Measurements from ENCODE around the gene FOXL3.

The FOXL3 gene

DNA sequence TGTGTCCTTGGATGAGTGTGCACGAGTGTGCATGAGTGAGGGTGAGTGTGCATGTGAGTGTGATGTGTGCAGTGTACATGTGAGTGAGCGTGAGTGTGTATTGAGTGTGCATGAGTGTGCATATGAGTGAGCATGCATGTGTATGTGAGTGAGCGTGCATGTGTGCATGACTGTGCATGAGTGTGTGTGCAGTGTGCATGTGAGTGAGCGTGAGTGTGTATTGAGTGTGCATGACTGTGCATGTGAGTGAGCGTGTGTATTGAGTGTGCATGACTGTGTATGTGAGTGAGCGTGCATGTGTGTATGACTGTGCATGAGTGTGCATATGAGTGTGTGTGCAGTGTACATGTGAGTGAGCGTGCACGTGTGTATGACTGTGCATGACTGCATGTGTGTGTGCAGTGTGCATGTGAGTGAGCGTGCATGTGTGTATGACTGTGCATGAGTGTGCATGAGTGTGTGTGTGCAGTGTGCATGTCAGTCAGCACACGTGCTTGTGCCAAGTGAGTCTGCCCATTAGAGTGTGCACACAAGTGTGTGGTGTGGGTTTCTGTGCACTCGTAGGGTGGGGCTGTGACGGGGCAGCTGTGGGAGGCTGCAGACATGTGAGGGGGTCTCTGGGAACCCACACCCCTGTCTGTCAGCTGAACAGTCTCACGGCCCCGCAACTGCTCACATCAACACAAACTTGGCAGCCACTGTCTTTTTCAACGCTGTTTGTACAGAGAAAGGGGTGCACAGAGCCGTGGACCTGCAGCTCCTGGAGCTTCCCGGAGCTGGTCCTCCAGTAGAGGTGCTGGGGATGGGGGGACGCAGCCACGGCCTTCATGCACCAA, 14.8 kb downstream of the FOXL3 start:
- no peak overlapping the region for H3K4me3 ChIP-seq (ENCODE audit: low read length)
- TF ChIP-seq, protein P1, sequence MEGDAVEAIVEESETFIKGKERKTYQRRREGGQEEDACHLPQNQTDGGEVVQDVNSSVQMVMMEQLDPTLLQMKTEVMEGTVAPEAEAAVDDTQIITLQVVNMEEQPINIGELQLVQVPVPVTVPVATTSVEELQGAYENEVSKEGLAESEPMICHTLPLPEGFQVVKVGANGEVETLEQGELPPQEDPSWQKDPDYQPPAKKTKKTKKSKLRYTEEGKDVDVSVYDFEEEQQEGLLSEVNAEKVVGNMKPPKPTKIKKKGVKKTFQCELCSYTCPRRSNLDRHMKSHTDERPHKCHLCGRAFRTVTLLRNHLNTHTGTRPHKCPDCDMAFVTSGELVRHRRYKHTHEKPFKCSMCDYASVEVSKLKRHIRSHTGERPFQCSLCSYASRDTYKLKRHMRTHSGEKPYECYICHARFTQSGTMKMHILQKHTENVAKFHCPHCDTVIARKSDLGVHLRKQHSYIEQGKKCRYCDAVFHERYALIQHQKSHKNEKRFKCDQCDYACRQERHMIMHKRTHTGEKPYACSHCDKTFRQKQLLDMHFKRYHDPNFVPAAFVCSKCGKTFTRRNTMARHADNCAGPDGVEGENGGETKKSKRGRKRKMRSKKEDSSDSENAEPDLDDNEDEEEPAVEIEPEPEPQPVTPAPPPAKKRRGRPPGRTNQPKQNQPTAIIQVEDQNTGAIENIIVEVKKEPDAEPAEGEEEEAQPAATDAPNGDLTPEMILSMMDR (conservative IDR thresholded peaks at IDR 0.05; ENCODE audit: low read depth, low read length) = no peak
- DNase-seq (ENCODE audit: low read depth) = no peak

DNA sequence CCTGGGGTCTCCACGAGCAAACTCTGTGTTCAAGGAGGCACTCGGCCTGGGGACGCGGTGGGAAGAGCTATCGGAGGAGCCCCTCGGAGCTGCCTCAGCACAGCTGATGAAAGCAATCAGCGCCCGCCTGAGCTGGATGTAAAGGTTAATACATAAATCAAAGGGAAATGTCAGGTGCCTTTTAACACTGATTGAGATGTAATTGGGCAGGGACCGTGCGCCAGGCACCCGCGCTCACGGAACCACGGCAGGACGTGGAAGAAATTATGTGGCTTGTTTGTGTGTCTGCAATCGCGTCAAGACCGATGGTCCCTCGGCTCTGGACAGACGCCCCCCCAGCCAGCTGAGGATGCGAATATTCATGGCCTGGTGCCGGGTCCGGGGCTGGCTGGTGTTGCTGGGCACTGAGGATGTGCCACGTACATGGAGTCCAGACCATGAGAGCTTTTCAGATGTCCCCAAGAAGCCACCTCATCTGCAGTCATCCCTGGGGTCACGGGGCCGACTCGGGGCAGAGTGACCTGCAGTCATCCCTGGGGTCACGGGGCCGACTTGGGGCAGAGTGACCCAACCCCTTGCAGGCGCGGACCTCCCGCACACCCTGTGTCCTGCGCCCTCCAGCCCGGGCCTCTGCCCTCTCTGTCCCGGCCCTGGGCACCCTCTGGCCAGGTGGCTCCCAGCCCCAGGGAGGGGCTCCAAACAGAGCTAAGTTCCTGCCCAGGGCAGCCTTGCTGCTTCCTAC, 15.6 kb downstream of the FOXL3 start:
- TF ChIP-seq, protein P1 (conservative IDR thresholded peaks at IDR 0.05; ENCODE audit: low read depth, low read length) = no peak
- H3K4me3 ChIP-seq (ENCODE audit: low read length) = no peak overlapping the region
- DNase-seq (ENCODE audit: low read depth) = no peak

DNA sequence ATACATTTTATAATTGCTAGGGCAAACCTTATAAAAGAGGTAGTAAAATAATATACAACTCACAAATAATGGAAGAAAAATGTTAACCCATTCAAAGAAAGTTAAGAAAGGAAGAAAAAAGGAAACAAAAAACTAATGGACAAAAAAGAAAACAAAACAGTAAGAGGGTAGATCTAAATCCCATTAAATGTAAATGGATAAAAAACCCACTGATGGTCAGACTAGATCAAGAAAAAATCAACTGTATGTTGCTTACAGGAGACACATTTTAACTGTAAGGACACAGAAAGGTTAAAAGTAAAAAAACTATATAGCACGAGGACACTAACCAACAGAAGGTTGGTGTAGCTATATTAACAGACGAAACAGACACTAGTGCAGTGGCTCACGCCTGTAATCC, 18.0 kb downstream of the FOXL3 start:
- H3K4me3 ChIP-seq (ENCODE audit: low read length) = no peak overlapping the region
- TF ChIP-seq, protein P1 (conservative IDR thresholded peaks at IDR 0.05; ENCODE audit: low read depth, low read length) = no peak
- no peak for DNase-seq (ENCODE audit: low read depth)

DNA sequence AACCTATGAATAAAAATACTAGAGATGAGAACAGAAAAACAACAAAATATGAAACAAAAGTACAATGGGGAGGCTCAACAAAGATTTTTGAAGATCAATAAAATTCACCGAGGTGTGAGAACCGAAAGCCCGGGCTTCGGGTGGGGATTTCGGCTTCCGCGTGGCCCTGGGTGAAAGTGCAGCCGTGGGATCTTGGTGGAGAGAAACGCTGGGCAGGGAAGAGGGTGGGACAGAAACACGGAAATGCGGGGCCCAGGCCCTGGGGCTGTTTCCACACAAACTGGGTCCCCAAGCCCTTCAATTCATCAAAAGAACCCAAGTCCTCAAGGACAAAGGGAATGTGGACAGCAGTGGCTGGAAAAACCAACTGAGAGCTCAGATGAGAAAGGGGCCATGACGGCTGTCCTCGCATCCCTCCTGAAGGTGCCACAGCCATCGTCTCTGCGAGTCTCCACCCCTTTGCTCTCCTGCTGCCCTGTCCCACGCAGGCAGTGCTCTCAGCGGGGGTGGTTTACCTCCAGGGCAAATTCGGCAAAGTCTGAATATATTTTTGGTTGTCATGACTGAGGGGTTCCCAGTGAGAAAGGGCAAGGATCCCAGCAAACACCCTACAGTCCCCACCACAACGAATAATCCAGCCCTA, 19.7 kb downstream of the FOXL3 start:
- TF ChIP-seq, protein P1 (conservative IDR thresholded peaks at IDR 0.05; ENCODE audit: low read depth, low read length) = no peak
- no peak overlapping the region for H3K4me3 ChIP-seq (ENCODE audit: low read length)

DNA sequence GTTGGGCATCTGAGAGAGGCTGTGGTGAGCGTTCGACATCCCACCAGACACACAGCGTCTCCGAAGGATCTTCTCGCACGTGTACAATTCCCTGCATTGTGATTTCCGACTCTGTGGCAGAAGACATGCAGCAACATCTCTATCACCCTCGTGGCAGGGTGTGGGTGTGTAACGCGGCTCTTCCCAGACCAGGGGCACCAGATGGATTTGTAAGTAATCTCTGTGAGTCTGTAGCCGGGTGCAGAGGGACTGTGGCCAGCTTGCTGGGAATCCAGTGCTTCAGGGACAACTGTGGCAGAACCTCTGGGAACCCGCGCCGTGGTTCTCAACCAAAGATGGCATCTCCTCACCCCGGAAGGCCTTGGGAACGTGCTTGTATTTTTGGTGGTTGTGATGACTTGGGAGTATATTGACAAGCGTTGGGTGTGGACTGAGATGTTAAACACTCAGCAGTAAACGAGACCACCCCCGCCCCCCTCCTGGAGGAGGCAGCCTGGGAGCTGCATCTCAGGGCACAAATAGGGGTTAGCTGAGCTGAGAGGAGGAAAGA, 21.2 kb downstream of the FOXL3 start:
- DNase-seq (ENCODE audit: low read depth) = no peak
- TF ChIP-seq, protein P1 (conservative IDR thresholded peaks at IDR 0.05; ENCODE audit: low read depth, low read length) = no peak
- H3K4me3 ChIP-seq (ENCODE audit: low read length) = no peak overlapping the region

More for the DNA sequence above, 19.7 kb downstream of the FOXL3 start:
- DNase-seq (ENCODE audit: low read depth) = no peak

DNA sequence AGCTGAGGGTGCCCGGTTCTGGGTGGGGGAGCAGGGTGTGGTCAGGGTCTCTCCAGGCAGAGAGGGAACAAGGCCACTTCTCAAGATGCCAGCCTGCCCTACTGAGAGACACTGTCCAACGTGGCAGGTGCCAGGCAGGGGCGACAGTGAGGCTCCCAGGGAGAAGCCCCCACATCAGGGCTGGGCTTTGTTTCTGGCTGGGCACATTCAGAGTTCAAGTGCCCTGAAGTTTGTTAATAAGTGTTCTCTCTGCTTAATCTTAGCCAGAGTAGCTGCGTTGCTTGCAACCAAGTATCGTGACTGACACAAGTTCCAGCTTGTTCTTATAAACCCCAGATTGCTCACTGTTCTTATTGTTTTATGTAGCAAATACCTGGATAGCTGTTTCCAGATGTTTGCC, 21.8 kb downstream of the FOXL3 start:
- no peak overlapping the region for H3K4me3 ChIP-seq (ENCODE audit: low read length)
- TF ChIP-seq, protein P1 (conservative IDR thresholded peaks at IDR 0.05; ENCODE audit: low read depth, low read length) = no peak
- DNase-seq (ENCODE audit: low read depth) = no peak
